NCI-H748 (cell line): ENCODE measurements around the gene NPTX1.

Source experiments
- DNase-seq: peaks from one replicate; lab custom pipeline; 2025; ENCODE audit not compliant: unreplicated experiment; lab: John Stamatoyannopoulos, UW

The NPTX1 gene

GRCh38 chr17:80503921-80504320, 27.5 kb upstream of the NPTX1 start:
- no peak for DNase-seq

- no peak for DNase-seq
Measured at GRCh38 chr17:80503031-80503430, 26.6 kb upstream of the NPTX1 start.

GRCh38 chr17:80502578-80502877, 26.1 kb upstream of the NPTX1 start:
- no peak for DNase-seq

GRCh38 chr17:80501741-80502577, 25.6 kb upstream of the NPTX1 start:
- no peak for DNase-seq

GRCh38 chr17:80499961-80500665, 23.7 kb upstream of the NPTX1 start:
- no peak for DNase-seq

GRCh38 chr17:80499560-80499959, 23.2 kb upstream of the NPTX1 start:
- DNase-seq, result no peak

- no peak for DNase-seq
Measured at GRCh38 chr17:80498920-80499410, 22.6 kb upstream of the NPTX1 start.

GRCh38 chr17:80498242-80498919, 22.0 kb upstream of the NPTX1 start:
- DNase-seq, result no peak

- DNase-seq, result no peak
Measured at GRCh38 chr17:80497726-80498241, 21.4 kb upstream of the NPTX1 start.

- no peak for DNase-seq
Measured at GRCh38 chr17:80494547-80494946, 18.1 kb upstream of the NPTX1 start.

GRCh38 chr17:80492343-80493136, 16.1 kb upstream of the NPTX1 start:
- no peak for DNase-seq

- no peak for DNase-seq
Measured at GRCh38 chr17:80491478-80492342, 15.3 kb upstream of the NPTX1 start.

- DNase-seq, result no peak
Measured at GRCh38 chr17:80487511-80487910, 11.1 kb upstream of the NPTX1 start.

- DNase-seq, result no peak
Measured at GRCh38 chr17:80486692-80487091, 10.3 kb upstream of the NPTX1 start.

GRCh38 chr17:80485846-80486245, 9.4 kb upstream of the NPTX1 start:
- no peak for DNase-seq

GRCh38 chr17:80482555-80483308, 6.3 kb upstream of the NPTX1 start:
- DNase-seq, result no peak

GRCh38 chr17:80482058-80482318, 5.6 kb upstream of the NPTX1 start:
- DNase-seq, result no peak

GRCh38 chr17:80481284-80482057, 5.1 kb upstream of the NPTX1 start:
- no peak for DNase-seq

GRCh38 chr17:80480248-80480647, 3.8 kb upstream of the NPTX1 start:
- no peak for DNase-seq
